ENCODE data around the gene BCO2. TPM values are rescaled to one million over a fixed set of nuclear protein-coding genes. Genes with fewer than 3 reads are reported as not detected.
A peak's percentile ranks its signal among the peaks of the same experiment; 100 is the strongest.
"Not testable (repeated sequence)": the region's sequence is repeated elsewhere in the genome, so short reads cannot be mapped to it uniquely, and the experiment has no call there.

The BCO2 gene
- 1.2 TPM in 1 of 2 replicates, not detected in the other for total RNA-seq (2014; rRNA removed; shearing (Covaris generic))

- peak; percentile 67 for DNase-seq (ENCODE audit: low spot score)
These were observed at the start of gene BCO2 for GRCh38 chr11:112174789-112175598. BCO2 (plus strand) TSS chr11:112175512; CDS start chr11:112175602, 90 bp downstream.

GRCh38 chr11:112127056-112127455 lies 48.3 kb upstream of the BCO2 start:
- no peak for DNase-seq (ENCODE audit: low spot score)

GRCh38 chr11:112128483-112129121 lies 46.7 kb upstream of the BCO2 start:
- peak; percentile 59 for DNase-seq (ENCODE audit: low spot score)

- DNase-seq (ENCODE audit: low spot score) = no peak
These were observed 45.7 kb upstream of the BCO2 start for GRCh38 chr11:112129656-112130055.

- no peak for DNase-seq (ENCODE audit: low spot score)
These were observed 42.6 kb upstream of the BCO2 start for GRCh38 chr11:112132737-112133136.

GRCh38 chr11:112134473-112134872 lies 40.8 kb upstream of the BCO2 start:
- DNase-seq (ENCODE audit: low spot score) = no peak

- no peak for DNase-seq (ENCODE audit: low spot score)
These were observed 31.7 kb upstream of the BCO2 start for GRCh38 chr11:112143597-112143996.

GRCh38 chr11:112150517-112150916 lies 24.8 kb upstream of the BCO2 start:
- no peak for DNase-seq (ENCODE audit: low spot score)

GRCh38 chr11:112156153-112156955 lies 19.0 kb upstream of the BCO2 start:
- no peak for DNase-seq (ENCODE audit: low spot score)

- DNase-seq (ENCODE audit: low spot score) = peak; percentile 99
These were observed 18.2 kb upstream of the BCO2 start for GRCh38 chr11:112156956-112157766.

- DNase-seq (ENCODE audit: low spot score) = no peak
These were observed 15.9 kb upstream of the BCO2 start for GRCh38 chr11:112159098-112160065.

GRCh38 chr11:112160091-112160848 lies 15.0 kb upstream of the BCO2 start:
- DNase-seq (ENCODE audit: low spot score) = no peak

GRCh38 chr11:112161012-112161411 lies 14.3 kb upstream of the BCO2 start:
- no peak for DNase-seq (ENCODE audit: low spot score)

- not testable (repeated sequence) for DNase-seq (ENCODE audit: low spot score)
These were observed 13.1 kb upstream of the BCO2 start for GRCh38 chr11:112162200-112162599.

- DNase-seq (ENCODE audit: low spot score) = no peak
These were observed 12.4 kb upstream of the BCO2 start for GRCh38 chr11:112162761-112163546.

GRCh38 chr11:112163875-112164685 lies 11.2 kb upstream of the BCO2 start, which contains the start of gene IL18:
IL18 (minus strand) TSS chr11:112164094; CDS start chr11:112155053, 9,041 bp downstream.
- peak; percentile 50 for DNase-seq (ENCODE audit: low spot score)

GRCh38 chr11:112165049-112165448 lies 10.3 kb upstream of the BCO2 start:
- no peak for DNase-seq (ENCODE audit: low spot score)

GRCh38 chr11:112166562-112166961 lies 8.8 kb upstream of the BCO2 start:
- no peak for DNase-seq (ENCODE audit: low spot score)

Data from H4 (cell line).